GM19023 (cell line): Measurements from ENCODE around the gene RPP25L.

Experiments used
- ATAC-seq: cut with Tn5 transposase; IDR thresholded peaks from one replicate; pipeline ENCODE4 v1.9.1; 2021; ENCODE audit warnings: mild to moderate bottlenecking, moderate library complexity; ENCODE audit not compliant: unreplicated experiment

Gene RPP25L

GRCh38 chr9:34612788-34613390 is 992 bp upstream of the RPP25L start:
- ATAC-seq, result no peak

GRCh38 chr9:34611251-34611810 is 566 bp downstream of the RPP25L start:
- ATAC-seq, result peak; percentile 15

DNA sequence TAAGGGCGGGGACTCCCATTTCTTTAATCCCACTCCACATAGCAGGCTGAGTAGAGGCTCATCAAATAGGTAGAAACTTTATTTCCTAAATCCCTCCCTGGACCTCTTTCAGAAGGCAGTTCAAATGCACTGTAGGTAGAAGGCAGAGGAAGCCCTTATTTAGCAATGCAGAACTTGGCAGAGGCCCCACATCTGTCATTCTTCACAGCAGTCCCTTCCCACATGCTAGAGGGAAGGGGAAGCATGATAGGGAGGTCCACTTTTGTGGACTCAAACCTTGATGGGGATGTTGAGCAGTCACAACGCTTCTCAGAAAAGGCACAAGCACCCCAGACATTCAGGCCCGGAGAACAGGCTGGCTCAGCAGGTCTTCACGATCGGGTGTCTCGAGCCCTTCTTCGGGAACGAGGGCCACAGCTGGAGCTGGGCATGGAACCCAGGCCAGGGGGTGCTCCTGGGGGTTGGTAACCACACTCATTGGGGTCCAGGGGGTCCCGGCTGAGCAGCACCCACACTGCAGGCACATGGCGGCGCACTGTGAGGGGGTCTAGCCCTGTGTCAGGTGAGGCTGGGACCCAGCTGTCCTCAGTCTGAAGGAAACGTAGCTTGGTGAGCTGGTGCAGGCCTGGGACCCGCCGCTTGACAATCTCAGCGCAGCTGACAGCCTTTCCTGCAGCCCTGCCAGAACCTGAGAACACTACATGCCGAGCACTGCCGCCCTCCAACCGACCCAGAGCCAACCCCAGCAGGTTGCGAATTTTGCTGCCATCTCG is 1.3 kb downstream of the RPP25L start:
- no peak for ATAC-seq

GRCh38 chr9:34607331-34607730 is 4.6 kb downstream of the RPP25L start:
- no peak for ATAC-seq

DNA sequence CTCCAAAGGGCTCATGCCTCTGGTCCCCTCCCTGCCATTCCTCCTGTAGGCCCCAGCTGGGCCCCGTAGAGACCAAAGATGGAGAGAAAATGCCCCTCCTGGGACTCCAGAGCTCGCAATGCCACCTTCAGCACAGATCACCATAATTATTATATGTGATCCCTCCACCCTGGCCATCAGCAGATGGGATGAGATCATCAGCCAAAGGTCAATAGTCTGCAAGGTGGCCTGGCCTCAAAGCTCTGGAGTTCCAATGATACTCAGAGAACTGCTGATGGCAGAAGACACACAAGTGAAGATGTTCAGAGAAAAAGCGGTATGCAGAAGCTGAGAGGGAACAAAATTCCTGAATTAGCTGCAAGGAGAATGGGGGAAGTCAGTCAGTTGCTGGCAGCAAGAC is 5.0 kb downstream of the RPP25L start:
- no peak for ATAC-seq

DNA sequence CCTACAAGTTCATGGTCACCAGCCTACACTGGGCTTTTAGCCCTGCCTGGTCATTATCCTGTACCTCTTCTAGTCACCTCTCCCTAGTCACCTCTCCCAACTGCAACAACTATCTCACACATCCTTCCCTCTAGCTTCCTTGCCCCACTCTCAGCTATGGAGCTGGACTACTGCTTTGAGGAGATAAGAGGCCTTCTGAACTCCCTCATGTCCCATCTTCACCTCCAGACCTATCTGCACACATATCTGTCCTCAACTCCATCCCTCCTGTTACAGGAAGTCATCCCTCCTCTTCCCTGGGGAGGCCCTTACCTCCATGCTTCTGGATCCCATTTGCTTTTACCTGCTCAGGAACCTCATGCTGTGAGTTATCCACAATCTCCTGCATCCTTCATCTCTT is 5.7 kb downstream of the RPP25L start:
- ATAC-seq, result no peak

DNA sequence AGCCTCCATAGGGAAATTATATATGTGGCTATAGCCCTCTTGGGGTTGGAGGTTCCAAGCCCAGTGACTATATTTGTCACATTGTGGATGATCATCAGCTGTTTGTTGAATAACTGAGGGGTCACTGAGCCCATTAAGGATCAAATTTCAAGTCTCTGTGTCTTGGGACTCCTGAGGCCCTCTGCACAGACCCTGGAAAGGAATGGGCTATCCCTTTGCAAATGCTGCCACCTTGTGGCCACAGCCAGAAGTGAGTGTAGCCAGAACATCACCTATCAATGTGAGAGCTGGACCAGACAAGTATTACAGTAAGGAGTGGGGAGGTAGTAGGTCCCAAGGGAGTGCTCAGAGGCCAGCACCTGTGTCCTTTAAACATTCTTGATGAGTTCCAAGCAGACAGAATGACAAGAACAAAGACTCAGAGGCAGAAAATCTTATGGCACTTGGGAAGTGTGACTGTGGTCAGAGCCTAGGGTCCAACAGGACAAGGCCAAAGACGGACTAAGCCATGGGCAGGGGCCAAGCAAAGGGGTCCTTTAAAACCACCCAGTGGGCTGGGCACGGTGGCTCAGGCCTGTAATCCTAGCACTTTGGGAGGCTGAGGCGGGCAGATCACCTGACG is 8.2 kb downstream of the RPP25L start:
- peak; percentile 87 for ATAC-seq

DNA sequence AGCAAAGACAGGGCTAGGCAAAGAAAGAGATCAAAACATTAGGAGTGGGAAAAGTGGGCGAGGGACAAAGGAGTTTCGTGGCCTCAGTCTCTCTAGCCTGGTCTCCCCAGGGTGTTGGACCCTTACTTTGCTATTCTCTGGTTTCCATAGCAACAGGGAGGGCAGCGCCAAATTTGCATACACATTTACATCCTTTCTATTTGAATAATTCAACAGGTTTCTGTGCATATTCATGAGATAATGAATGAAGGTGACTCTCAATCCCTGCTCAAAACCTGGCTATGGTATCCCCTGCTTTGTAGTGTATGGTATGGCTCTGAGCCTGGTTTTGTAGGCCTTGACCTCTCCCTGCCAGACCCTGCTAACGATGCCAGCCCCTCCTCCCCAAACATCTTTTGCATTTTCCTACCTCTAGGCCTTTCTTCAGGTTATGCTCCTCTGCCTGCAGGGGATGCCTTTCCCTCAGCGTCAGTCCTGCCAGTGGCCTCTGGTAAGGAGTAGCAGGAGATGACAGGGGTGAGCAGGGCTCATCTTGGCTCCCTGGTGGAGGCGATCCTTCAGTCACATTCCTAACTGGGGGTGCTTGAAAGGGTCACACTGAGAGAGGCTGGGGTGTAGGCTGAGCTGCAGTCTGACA is 9.8 kb downstream of the RPP25L start:
- ATAC-seq, result no peak

GRCh38 chr9:34600908-34601307 is 11.0 kb downstream of the RPP25L start:
- no peak for ATAC-seq

- ATAC-seq, result no peak
Observed at GRCh38 chr9:34599546-34599945, 12.4 kb downstream of the RPP25L start.

- no peak for ATAC-seq
Observed at GRCh38 chr9:34594177-34594576, 17.7 kb downstream of the RPP25L start.

- ATAC-seq, result no peak
Observed at GRCh38 chr9:34592895-34593601, 18.8 kb downstream of the RPP25L start.

DNA sequence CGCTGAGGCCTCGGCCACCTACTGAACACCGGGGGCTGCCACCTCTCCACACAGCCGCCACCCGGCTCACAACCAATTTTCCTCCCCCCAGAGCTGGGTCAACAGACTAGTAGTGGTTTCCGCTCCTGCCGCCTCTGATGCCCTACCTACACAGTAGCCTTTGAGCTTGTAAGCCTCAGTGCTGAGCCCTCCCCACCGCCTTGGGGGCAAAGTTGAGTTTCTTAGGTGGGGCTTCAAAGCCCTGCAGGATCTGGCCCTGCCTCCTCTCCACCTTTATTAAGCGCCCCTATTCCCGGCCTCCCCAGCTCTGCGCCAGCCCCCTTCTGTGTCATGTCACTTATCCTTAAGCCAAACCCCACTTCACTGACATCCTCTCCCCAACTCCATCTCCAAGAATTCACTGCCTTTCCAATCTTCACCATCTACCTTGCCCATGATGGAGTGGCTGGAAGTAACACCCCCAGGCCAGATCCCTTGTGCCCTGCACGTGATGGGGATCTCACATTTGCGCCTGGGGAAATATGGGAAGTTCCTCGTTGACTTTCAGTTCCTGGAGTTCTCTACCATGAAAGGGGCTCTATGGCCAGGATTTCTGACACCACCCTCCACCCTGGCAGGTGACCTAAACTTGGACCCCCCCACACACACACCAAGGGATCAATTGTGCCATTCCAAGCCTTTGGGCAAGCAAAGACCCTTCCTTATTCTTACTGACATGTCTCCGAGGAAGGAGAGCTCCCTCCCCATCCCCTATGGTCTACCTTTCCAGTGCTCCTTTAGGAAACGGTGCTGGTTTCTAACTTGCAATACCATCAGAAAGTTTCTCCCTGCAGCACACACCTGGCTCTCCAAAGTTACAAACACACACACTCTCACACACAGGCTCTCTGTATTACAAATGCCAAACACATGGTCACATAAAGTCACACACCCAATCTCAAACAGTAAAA is 19.7 kb downstream of the RPP25L start:
- ATAC-seq, result no peak

DNA sequence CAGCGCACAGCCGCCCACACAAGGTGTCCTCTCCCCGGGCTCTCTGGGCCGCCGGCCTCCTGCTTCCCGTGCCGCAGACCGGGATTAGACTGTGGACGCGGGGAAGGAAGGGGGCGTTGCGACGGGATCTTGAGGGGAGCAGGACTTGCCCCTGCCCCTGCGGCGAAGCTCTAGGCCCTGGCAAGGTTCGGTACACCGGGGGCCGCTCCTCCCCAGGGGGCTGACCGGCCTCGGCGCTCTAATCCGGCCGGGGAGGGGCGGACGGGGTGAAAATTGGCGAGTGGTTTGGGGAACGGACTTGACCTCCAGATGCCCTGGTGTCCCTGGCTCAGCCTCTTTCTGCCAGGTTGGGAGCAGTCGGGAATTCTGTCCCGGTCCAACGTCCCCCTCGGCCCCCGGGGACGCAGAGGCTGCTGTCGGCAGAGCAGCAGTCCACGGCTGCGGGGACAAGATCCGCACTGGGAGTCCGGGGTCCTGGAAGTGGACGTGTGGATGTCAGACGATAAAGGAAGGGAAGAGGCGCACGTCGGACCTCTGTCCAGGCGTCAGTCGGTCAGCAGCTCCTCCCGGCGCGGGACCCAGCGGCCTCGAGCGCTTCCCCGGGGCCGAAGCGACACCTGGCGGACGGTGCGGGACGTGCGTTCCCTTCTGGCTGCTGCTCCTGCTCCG is 20.5 kb downstream of the RPP25L start:
- peak; percentile 72 for ATAC-seq

GRCh38 chr9:34590381-34591247 is 21.3 kb downstream of the RPP25L start:
- ATAC-seq, result no peak

DNA sequence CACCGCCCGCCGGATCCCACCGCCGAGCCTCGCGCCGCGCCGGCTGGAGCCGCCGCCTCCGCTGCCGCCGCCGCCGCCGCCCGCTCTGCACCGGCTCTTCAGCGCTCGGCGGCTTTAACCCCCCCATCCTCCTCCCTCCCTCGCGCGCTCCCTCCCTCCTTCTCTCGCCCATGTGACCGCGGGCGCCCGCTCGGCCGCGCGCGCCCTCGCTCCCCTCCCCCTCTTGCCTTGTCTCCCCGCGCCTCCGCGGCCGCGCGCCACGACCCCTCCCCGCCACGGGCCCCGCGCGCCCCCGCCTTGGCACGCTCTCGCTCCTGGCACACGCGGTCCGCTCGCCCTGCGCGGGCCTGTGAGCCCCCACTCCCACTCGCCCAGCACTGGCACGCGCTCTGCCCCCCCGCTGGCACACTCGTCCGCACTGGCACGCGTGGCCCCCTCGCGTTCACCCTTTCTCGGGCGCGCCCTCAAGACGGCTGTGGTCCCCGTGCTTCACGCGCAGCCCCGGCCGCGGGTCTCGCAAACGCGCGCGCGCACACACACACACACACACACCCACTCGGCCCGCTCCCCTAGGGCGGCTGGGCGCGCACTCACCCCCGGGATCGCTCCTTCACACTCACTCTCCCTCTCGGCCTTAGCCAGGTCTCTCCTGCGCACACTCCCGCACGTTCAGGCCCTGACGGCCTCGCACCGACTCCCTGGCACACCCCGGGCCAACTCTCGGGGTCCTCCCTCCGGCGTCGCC is 22.1 kb downstream of the RPP25L start, which contains the start of gene CNTFR:
Gene CNTFR (minus strand): TSS at position 89 of the 745 bp plus-strand sequence. CDS start 20,743 bp downstream, outside the sequence.
- ATAC-seq, result no peak
